Testis (tissue), 3 donors: ENCODE results near the gene CIB4. TPM values are rescaled to one million over a fixed set of nuclear protein-coding genes. Genes with fewer than 3 reads are reported as not detected.

Experiments
- DNase-seq: peaks from one replicate; pipeline ENCODE4 v3.0.0-alpha.2; 2019
- H3K27ac ChIP-seq, 2 donors: fragments of 200-600 bp; sonication (generic); one replicate each; pipeline ENCODE4 v1.5.1; 2019
- H3K27me3 ChIP-seq: fragments of 200-600 bp; sonication (generic); one replicate; pipeline ENCODE4 v1.5.1; 2019
- H3K36me3 ChIP-seq: fragments of 200-600 bp; sonication (generic); one replicate; pipeline ENCODE4 v1.5.1; 2017; ENCODE audit warnings: low read depth; ENCODE audit errors: missing control alignments
- H3K4me1 ChIP-seq: fragments of 200-600 bp; sonication (generic); one replicate; pipeline ENCODE4 v1.5.1; 2019
- H3K4me3 ChIP-seq, 2 donors: fragments of 200-600 bp; sonication (generic); one replicate each; pipeline ENCODE4 v1.5.1; 2017 to 2019
- H3K9me3 ChIP-seq: fragments of 200-600 bp; sonication (generic); one replicate; pipeline ENCODE4 v1.5.1; 2017
- CTCF ChIP-seq, 3 experiments: fragments of 450-650 bp in 2 of 3; fragments of 200-600 bp in 1 of 3; sonication (generic) in 1 of 3; IDR thresholded peaks; one replicate each; pipeline ENCODE4 v1.5.1; 2016 to 2019; ENCODE audit warnings: antibody characterized with exemption in 3 of 3, mild to moderate bottlenecking in 2 of 3, moderate library complexity in 1 of 3
- POLR2A ChIP-seq: fragments of 450-650 bp; IDR thresholded peaks from one replicate; pipeline ENCODE4 v1.6.1; 2017; ENCODE audit warnings: antibody characterized with exemption, mild to moderate bottlenecking, moderate library complexity
- WGBS, 2 donors: methylation state at CpG; one replicate each; pipeline ENCODE4 v1.1.5; 2018; 5-methylcytosine and 5-hydroxymethylcytosine counted together
- intact Hi-C: fragments of 100-400 bp; cut with DNase I; formaldehyde crosslinking; loops from one replicate; pipeline ENCODE4 v1.15.1; 2023; ENCODE audit warnings: low total_unique reads
- polyA plus RNA-seq: library from polyadenylated mRNA; stranded (reverse); fragments of 350-450 nt; fragmentation: Illumina TruSeq; extraction: RNeasy Lipid Tissue Mini Kit (QIAGEN cat#74804); gene quantifications from one replicate; pipeline ENCODE4 v1.2.3, GENCODE V29; 2014; ENCODE audit warnings: low read depth, low replicate concordance; ENCODE audit not compliant: insufficient read depth
- small RNA-seq, 2 donors: library from RNA; depleted of rRNA; stranded (forward); fragments of <200 nt; gene quantifications; one replicate each; pipeline ENCODE3, GENCODE V24; 2016
- total RNA-seq, 2 donors: library from RNA; depleted of rRNA; stranded (reverse); fragments of >200 nt; gene quantifications; one replicate each; pipeline ENCODE4 v1.2.3, GENCODE V29; 2016

Gene CIB4
- total and polyA plus RNA-seq, 3 donors from 2014 or later, result 7.5 to 30.6 (median 8.7) TPM

GRCh38 chr2:26534098-26534864 lies 106.9 kb downstream of the CIB4 start:
- 73 to 87% methylated on average over 3 to 4 of the region's 4 CpGs for WGBS, 2 donors
- DNase-seq, result no peak
- no peaks in the 10 kb centered on the region for H3K4me1 ChIP-seq

DNA sequence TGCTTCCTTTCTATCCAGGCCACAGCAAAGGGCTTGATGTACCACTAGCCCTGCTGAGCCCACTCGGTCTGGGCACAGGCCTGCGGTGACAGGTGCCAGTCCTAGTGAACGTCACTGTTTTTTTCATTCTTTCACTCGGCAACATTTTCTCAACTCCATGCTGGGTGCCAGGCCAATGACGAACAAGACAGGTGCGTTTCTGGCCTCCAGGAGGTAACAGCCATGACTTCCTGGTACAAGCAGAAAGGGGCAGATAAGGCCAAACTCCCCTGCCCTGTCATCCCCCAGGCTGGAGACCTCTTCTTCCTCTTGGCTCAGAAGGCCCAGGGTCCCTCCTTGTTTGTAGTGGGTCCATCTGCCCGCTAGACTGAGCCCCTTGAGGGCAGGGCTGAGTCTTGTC lies 107.5 kb downstream of the CIB4 start:
- no peak for TF ChIP-seq CTCF (IDR thresholded peaks at IDR 0.05)
- TF ChIP-seq POLR2A, result no peak
- Histone ChIP-seq H3K9me3 (no peaks in the 10 kb centered on the region), H3K27ac (no peak overlapping the region), H3K4me1 (no peaks in the 10 kb centered on the region), H3K27me3 (no peaks in the 10 kb centered on the region), H3K4me3 (no peak overlapping the region), H3K36me3 (no peaks in the 10 kb centered on the region)
- DNase-seq, result no peak
- 79 to 92% methylated on average over 7 of the region's 7 CpGs for WGBS, 2 donors
- intact Hi-C loops, result no loop called here

More at GRCh38 chr2:26534098-26534864, 106.9 kb downstream of the CIB4 start:
- no peak overlapping the region for H3K27ac ChIP-seq
- H3K27me3 ChIP-seq, result no peaks in the 10 kb centered on the region
- intact Hi-C loops, result no loop called here
- TF ChIP-seq CTCF (IDR thresholded peaks at IDR 0.05) (no peak), POLR2A (no peak)
- no peaks in the 10 kb centered on the region for H3K36me3 ChIP-seq
- H3K9me3 ChIP-seq, result no peaks in the 10 kb centered on the region
- H3K4me3 ChIP-seq, result no peak overlapping the region

GRCh38 chr2:26532301-26533250 lies 108.6 kb downstream of the CIB4 start:
- no peak for DNase-seq
- TF ChIP-seq CTCF (IDR thresholded peaks at IDR 0.05) (no peak), POLR2A (no peak)
- H3K4me3 ChIP-seq, result no peak overlapping the region
- H3K4me1 ChIP-seq, result no peaks in the 10 kb centered on the region
- H3K36me3 ChIP-seq, result no peaks in the 10 kb centered on the region
- no peaks in the 10 kb centered on the region for H3K27me3 ChIP-seq
- WGBS, 2 donors, result 84 to 91% methylated on average over 6 to 12 of the region's 12 CpGs
- H3K27ac ChIP-seq, result no peak overlapping the region
- intact Hi-C loops, result no loop called here
- no peaks in the 10 kb centered on the region for H3K9me3 ChIP-seq

Small RNA genes within 50 kb of the gene (small RNA-seq; reads per million reads assigned to genes)
- gene AC015977.1, result 0 reads per million in 2 donors

Other genes with a start within 250 kb of the CIB4 start
- gene DRC1, start 239.4 kb downstream of the CIB4 start, total RNA-seq, result 10 to 100 TPM in 1 of 2 donors, 1 to 10 TPM in 1; 8.8 to 18.7 TPM
- 67.3 TPM for gene DRC1, start 239.4 kb downstream of the CIB4 start, polyA plus RNA-seq
- gene OTOF, start 163.2 kb downstream of the CIB4 start, total RNA-seq, result 1 to 10 TPM; 1.7 to 2.2 TPM
- 1.6 TPM for gene OTOF, start 163.2 kb downstream of the CIB4 start, polyA plus RNA-seq
- 1 to 10 TPM; 1.0 to 2.5 TPM for gene KCNK3, start 51.4 kb upstream of the CIB4 start, total RNA-seq
- 1.5 TPM for gene KCNK3, start 51.4 kb upstream of the CIB4 start, polyA plus RNA-seq
- 10 to 100 TPM; 40.4 to 42.5 TPM for gene SLC35F6, start 122.9 kb upstream of the CIB4 start, total RNA-seq
- gene SLC35F6, start 122.9 kb upstream of the CIB4 start, polyA plus RNA-seq, result 15.5 TPM
- 1 to 10 TPM; 2.8 to 5.0 TPM for gene CENPA, start 144.7 kb upstream of the CIB4 start, total RNA-seq
- gene CENPA, start 144.7 kb upstream of the CIB4 start, polyA plus RNA-seq, result 5.8 TPM
- gene DPYSL5, start 206.8 kb upstream of the CIB4 start, total RNA-seq, result 1 to 10 TPM; 2.8 to 5.5 TPM
- 22.3 TPM for gene DPYSL5, start 206.8 kb upstream of the CIB4 start, polyA plus RNA-seq